HFF-Myc (cell line): ENCODE data around the gene MFRP.
A peak's percentile ranks its signal among the peaks of the same experiment; 100 is the strongest.

Experiments
- DNase-seq: peaks from one replicate; pipeline ENCODE4 v3.0.0-alpha.2; 2011; ENCODE audit warnings: low read depth; ENCODE audit errors: extremely low read depth
- H3K4me3 ChIP-seq: replicated peaks from 2 replicates; pipeline ENCODE4 v1.5.1; 2011; ENCODE audit warnings: low read depth, mild to moderate bottlenecking, control low read depth, low read length
- TF ChIP-seq, protein P1 (sequence below): IDR thresholded peaks from 2 replicates; pipeline ENCODE4 v1.5.1; 2012; ENCODE audit warnings: mild to moderate bottlenecking, low read depth, low read length, control low read depth; ENCODE audit errors: missing control alignments

MFRP gene

DNA sequence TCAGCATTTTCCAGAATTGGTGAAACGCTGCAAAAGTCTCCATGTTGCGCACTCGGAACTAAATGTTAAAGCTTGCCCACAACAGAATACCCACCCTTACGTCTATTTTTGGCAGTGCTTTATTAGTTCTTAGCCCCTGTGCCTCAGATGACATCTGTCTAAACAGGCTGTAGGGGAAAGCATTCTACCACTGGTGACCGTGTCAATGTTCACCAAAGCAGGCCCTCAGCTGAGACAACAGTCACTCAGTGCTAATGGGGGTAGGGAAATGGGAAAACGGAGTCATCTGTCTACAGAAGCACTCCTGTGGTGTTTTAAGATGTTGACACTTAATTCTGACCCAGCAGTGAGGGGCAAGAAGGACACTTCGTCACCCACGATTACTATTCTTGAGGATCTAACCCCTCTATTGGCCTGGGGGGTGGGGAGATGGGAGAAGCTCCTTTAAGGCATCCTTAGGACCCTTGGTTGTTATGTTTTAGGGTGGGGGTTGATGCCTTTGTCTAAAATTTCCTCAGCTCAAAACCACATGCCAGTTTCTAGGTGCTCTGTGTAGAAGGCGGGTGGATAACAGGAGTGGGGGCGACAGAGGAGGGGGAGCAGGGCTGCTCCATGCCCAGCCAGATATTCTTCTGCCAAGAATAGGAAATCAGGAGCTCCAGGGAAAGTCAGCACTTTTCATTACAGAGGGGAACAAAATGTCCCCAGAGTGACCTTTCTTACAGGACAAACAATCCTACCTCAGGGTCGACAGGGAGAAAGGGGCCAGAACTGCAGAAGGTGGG is 15.6 kb upstream of the MFRP start:
- TF ChIP-seq, protein P1, sequence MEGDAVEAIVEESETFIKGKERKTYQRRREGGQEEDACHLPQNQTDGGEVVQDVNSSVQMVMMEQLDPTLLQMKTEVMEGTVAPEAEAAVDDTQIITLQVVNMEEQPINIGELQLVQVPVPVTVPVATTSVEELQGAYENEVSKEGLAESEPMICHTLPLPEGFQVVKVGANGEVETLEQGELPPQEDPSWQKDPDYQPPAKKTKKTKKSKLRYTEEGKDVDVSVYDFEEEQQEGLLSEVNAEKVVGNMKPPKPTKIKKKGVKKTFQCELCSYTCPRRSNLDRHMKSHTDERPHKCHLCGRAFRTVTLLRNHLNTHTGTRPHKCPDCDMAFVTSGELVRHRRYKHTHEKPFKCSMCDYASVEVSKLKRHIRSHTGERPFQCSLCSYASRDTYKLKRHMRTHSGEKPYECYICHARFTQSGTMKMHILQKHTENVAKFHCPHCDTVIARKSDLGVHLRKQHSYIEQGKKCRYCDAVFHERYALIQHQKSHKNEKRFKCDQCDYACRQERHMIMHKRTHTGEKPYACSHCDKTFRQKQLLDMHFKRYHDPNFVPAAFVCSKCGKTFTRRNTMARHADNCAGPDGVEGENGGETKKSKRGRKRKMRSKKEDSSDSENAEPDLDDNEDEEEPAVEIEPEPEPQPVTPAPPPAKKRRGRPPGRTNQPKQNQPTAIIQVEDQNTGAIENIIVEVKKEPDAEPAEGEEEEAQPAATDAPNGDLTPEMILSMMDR = no peak
- no peak overlapping the region for H3K4me3 ChIP-seq
- no peak for DNase-seq

DNA sequence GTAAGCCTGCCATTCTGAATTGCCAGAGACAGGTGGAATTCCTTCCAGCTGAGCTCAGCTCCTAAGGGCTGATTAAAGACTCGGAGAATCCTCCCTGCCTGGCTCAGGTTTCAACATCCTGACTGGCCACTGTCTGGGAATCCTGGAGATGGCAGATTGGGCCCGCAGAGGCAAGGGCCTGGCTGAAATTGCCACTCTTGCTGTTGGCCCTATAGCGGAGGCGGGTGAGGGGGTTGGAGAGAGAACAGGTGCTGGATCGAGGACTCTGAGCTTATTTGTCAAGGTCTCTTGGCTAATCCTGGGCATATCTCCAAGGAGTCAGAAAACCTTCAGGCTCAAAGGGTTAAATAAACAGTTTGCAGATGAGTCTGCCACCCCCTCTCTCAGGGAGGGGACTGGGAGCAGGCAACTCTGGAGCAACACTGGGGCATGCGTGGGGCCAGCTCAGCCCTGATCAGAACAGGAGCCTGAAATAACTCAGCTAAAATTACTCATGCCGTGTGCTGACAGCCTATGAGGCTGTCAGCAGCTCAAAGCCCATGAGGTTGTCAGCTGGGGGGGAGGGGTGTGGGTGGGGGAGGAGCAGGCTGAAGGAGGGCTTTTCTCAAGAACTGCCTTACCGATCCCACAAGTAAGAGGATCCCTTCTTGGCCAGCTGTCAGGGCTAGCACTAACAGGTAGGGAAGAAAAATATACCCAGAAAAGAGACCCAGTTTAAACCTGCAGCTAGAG is 14.7 kb upstream of the MFRP start:
- no peak for DNase-seq
- TF ChIP-seq, protein P1 = no peak
- no peak overlapping the region for H3K4me3 ChIP-seq

GRCh38 chr11:119359365-119360214 is 13.1 kb upstream of the MFRP start:
- no peak overlapping the region for H3K4me3 ChIP-seq
- no peak for DNase-seq
- TF ChIP-seq, protein P1 = no peak

- peak overlapping the region; percentile 43 for H3K4me3 ChIP-seq
- TF ChIP-seq, protein P1 = no peak
- DNase-seq = no peak
These were observed 10.6 kb upstream of the MFRP start for GRCh38 chr11:119357074-119357473.

DNA sequence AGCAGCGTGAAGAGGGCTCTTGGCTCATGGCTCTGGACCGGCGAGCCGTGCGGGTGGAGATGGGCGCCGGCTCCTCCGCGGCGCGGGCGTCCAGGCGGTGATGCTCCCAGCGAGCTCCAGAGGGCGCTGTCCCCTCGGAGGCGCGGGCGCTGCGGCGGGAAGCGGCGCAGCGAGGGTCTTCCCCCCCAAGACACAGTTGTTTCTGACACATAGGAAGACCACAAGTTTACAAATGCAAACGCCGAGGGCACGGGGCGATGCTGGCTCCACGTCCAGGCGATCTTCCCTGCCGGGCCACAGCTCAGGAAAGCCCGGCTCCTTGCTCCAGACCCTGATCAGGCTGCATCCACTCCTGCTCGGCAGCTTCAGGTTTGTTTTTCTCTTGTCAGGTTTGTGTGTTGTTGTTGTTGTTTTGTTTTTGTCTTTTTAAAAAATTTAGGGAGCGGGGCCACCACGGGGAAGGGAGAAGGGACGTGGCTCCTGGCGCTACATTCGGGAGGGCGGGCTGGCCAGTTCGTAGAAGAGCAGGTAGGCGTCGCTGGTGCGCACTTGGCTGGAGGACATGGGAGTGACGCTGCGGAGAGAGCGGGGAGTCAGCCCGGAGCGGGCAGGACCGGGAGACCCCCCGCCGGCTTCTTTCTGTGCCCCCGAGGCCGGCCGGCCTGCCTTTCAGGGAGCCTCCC is 10.0 kb upstream of the MFRP start:
- TF ChIP-seq, protein P1 = peak; percentile 84
- H3K4me3 ChIP-seq = peak overlapping the region; percentile 43
- no peak for DNase-seq
